Panc1 (cell line): ENCODE data around the gene STARD8. TPM values are rescaled to one million over a fixed set of nuclear protein-coding genes. Genes with fewer than 3 reads are reported as not detected.

Experiments used
- ATAC-seq: fragments of 200-7000 bp; cut with Tn5 transposase; 2 replicates; pipeline ENCODE4 v1.9.1; 2020; ENCODE audit warnings: mild to moderate bottlenecking, moderate library complexity
- BruUV-seq: library from RNA; stranded (reverse); fragments of 400-500 nt; replicated peaks from 2 replicates; lab custom pipeline; 2021; lab: Mats Ljungman, UMichigan
- CTCF ChIA-PET: fragments of 300-600 bp; sonication (Branson Sonifier 250); formaldehyde crosslinking; loops from one replicate; lab custom pipeline; 2022; ENCODE audit warnings: antibody characterized with exemption; lab: Charles Lee
- POLR2A ChIA-PET: fragments of 300-600 bp; sonication (Branson Sonifier 250); formaldehyde crosslinking; loops from one replicate; lab custom pipeline; 2022; ENCODE audit warnings: antibody characterized with exemption; lab: Charles Lee
- DNase-seq: peaks from one replicate; pipeline ENCODE4 v3.0.0-alpha.2; 2010; ENCODE audit warnings: low read depth, low spot score
- H3K27ac ChIP-seq: 2 replicates; pipeline ENCODE4 v1.5.1; 2011; ENCODE audit warnings: mild to moderate bottlenecking, low read length, inconsistent platforms
- H3K27me3 ChIP-seq: fragments of 200-500 bp; sonication (Bioruptor generic); 2 replicates; pipeline ENCODE4 v1.6.0; 2014; ENCODE audit warnings: low read length, inconsistent platforms; ENCODE audit not compliant: control insufficient read depth, insufficient read depth
- H3K36me3 ChIP-seq: fragments of 200-500 bp; sonication (Bioruptor generic); 2 replicates; pipeline ENCODE4 v1.5.1; 2014; ENCODE audit warnings: inconsistent platforms, mild to moderate bottlenecking, low read length, moderate library complexity; ENCODE audit not compliant: control insufficient read depth, insufficient read depth
- H3K4me1 ChIP-seq: 2 replicates; pipeline ENCODE4 v1.5.1; 2011; ENCODE audit warnings: inconsistent platforms, mild to moderate bottlenecking, low read length, moderate library complexity; ENCODE audit not compliant: control insufficient read depth, insufficient read depth
- H3K4me3 ChIP-seq, 2 experiments: 2 replicates each; pipeline ENCODE4 v1.5.1; 2011 to 2012; ENCODE audit warnings: low read depth in 2 of 2, low read length in 2 of 2, mild to moderate bottlenecking in 2 of 2, inconsistent platforms in 1 of 2, moderate library complexity in 1 of 2
- H3K9me3 ChIP-seq: fragments of 200-500 bp; sonication (Bioruptor generic); 2 replicates; pipeline ENCODE4 v1.5.1; 2014; ENCODE audit warnings: low read depth, mild to moderate bottlenecking, inconsistent platforms, low read length, moderate library complexity; ENCODE audit not compliant: control insufficient read depth, insufficient read depth
- POLR2AphosphoS5 ChIP-seq: IDR thresholded peaks from 2 replicates; pipeline ENCODE4 v1.6.1; 2012; ENCODE audit warnings: mild to moderate bottlenecking, low read depth, low read length, moderate library complexity
- REST ChIP-seq, 2 experiments: IDR thresholded peaks; 2 replicates each; pipeline ENCODE4 v1.6.1; 2011 to 2012; ENCODE audit warnings: low read depth in 2 of 2, control low read depth in 1 of 2, low read length in 1 of 2, mild to moderate bottlenecking in 1 of 2, moderate library complexity in 1 of 2; ENCODE audit not compliant: insufficient read depth in 1 of 2
- SIN3A ChIP-seq: IDR thresholded peaks from 2 replicates; pipeline ENCODE4 v1.6.1; 2012; ENCODE audit warnings: low read depth, mild to moderate bottlenecking, low read length, moderate library complexity, borderline replicate concordance; ENCODE audit not compliant: insufficient read depth
- TCF7L2 ChIP-seq: IDR thresholded peaks from 2 replicates; pipeline ENCODE4 v1.6.1; 2011; ENCODE audit warnings: mild to moderate bottlenecking, low read depth, low read length, inconsistent platforms
- in situ Hi-C: cut with HindIII; loops from 2 replicates; pipeline ENCODE4 v1.10.0; 2016; ENCODE audit warnings: low sequenced_read_pairs, low pct_unique_long_range_greater_than_20kb
- intact Hi-C: fragments of 100-400 bp; cut with micrococcal nuclease; formaldehyde crosslinking; loops from one replicate; pipeline ENCODE4 v1.10.0; 2022; ENCODE audit not compliant: unreplicated experiment
- total RNA-seq: library from RNA; stranded (reverse); gene quantifications from one replicate; pipeline ENCODE4 v1.2.1, GENCODE V29; 2021; ENCODE audit not compliant: unreplicated experiment
- TF ChIP-seq, protein P1 (sequence below): fragments of 450-650 bp; IDR thresholded peaks from 2 replicates; pipeline ENCODE4 v1.5.1; 2017; ENCODE audit warnings: mild to moderate bottlenecking

The STARD8 gene
- total RNA-seq, 1 experiment from 2014 or later: 4.6 TPM

DNA sequence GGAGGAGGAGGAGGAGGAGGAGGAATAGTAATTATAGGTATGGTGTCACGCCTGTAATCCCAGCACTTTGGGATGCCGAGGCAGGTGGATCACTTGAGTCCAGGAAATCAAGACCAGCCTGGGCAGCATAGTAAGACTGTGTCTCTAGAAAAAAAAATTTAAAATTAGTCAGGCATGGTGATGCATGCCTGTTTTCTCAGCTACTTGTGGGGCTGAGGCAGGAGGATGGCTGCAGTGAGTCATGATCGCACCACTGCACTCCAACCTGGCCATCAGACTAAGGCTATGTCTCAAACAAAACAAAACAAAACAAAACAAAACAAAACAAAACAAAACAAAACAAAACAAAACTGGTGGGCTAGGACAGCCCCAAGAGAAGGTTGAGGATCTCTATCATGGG lies 3.0 kb downstream of the STARD8 start:
- Histone ChIP-seq H3K27me3 (no peaks in the 10 kb centered on the region), H3K36me3 (no peaks in the 10 kb centered on the region), H3K4me1 (peaks cover 19% of the 10 kb centered on the region), H3K9me3 (no peaks in the 10 kb centered on the region), H3K4me3 (no peak overlapping the region), H3K27ac (no peak overlapping the region)
- no peak for TF ChIP-seq SIN3A
- TF ChIP-seq, protein P1, sequence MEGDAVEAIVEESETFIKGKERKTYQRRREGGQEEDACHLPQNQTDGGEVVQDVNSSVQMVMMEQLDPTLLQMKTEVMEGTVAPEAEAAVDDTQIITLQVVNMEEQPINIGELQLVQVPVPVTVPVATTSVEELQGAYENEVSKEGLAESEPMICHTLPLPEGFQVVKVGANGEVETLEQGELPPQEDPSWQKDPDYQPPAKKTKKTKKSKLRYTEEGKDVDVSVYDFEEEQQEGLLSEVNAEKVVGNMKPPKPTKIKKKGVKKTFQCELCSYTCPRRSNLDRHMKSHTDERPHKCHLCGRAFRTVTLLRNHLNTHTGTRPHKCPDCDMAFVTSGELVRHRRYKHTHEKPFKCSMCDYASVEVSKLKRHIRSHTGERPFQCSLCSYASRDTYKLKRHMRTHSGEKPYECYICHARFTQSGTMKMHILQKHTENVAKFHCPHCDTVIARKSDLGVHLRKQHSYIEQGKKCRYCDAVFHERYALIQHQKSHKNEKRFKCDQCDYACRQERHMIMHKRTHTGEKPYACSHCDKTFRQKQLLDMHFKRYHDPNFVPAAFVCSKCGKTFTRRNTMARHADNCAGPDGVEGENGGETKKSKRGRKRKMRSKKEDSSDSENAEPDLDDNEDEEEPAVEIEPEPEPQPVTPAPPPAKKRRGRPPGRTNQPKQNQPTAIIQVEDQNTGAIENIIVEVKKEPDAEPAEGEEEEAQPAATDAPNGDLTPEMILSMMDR: no peak
- DNase-seq (no peak), ATAC-seq (no peak)
- ChIA-PET CTCF (no interaction called here), POLR2A (no interaction called here)
- no TSS peak for BruUV-seq
- in situ Hi-C loops: no loop called here
- intact Hi-C loops: no loop called here

DNA sequence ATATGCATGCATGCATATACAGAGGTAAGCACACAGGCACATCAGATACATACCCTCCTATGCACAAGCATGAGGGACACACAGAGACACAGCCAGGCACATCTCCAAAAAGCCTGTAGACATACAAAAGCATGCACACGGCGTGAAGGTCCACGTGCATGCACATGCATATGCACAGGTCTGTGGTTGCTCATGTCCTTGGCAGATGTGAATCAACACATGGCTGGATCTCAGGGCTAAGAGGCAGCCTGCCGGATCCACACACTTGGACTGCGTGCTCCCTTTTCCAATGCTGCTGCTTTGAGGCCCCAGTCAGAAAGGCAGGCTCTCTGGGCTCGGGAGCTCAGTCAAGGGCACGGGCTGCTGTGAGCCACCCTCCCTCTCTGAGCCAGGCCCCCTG lies 3.6 kb downstream of the STARD8 start:
- DNase-seq: no peak
- intact Hi-C loops: no loop called here

More for the DNA sequence above, 3.6 kb downstream of the STARD8 start:
- no peak for TF ChIP-seq SIN3A
- TF ChIP-seq TCF7L2: no peak
- TF ChIP-seq POLR2AphosphoS5: no peak
- TF ChIP-seq, protein P1: no peak
- TF ChIP-seq REST (IDR thresholded peaks at IDR 0.05; ENCODE audit: insufficient read depth in 1 of 2, low read depth in 2 of 2, low read length in 1 of 2): no peak
- BruUV-seq: no TSS peak
- Histone ChIP-seq H3K4me1 (peaks cover 19% of the 10 kb centered on the region), H3K36me3 (no peaks in the 10 kb centered on the region), H3K27me3 (no peaks in the 10 kb centered on the region), H3K9me3 (no peaks in the 10 kb centered on the region), H3K27ac (no peak overlapping the region), H3K4me3 (no peak overlapping the region)
- in situ Hi-C loops: no loop called here
- CTCF ChIA-PET: no interaction called here
- 0 out of 2 replicates have a peak, but pooled peaks have one; percentile 15 for ATAC-seq
- POLR2A ChIA-PET: no interaction called here
